GM18519 (cell line): ENCODE measurements around the gene SEZ6L.

Source experiments
- ATAC-seq: cut with Tn5 transposase; IDR thresholded peaks from one replicate; pipeline ENCODE4 v1.9.1; 2021; ENCODE audit warnings: mild to moderate bottlenecking, moderate library complexity; ENCODE audit not compliant: unreplicated experiment, low FRiP score

Gene SEZ6L

DNA sequence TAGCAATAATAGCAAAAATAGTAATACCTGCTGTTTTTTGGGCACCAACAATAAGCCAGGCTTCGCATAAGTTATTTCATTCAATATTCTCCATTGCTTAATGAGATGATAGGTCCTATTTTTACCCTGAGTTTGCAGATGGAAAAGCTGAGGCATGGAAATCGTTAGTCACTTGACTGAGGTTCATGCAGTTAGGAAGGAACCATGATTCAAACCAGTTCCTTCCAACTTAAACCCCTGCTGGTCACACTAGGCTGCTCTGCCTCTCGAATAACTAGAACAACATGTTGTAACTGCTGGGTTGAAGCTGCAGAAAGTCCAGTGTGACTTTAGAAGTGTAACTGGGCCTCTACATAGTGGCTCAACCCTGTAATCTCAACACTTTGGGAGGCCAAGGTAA, 69.3 kb downstream of the SEZ6L start:
- no peak for ATAC-seq

DNA sequence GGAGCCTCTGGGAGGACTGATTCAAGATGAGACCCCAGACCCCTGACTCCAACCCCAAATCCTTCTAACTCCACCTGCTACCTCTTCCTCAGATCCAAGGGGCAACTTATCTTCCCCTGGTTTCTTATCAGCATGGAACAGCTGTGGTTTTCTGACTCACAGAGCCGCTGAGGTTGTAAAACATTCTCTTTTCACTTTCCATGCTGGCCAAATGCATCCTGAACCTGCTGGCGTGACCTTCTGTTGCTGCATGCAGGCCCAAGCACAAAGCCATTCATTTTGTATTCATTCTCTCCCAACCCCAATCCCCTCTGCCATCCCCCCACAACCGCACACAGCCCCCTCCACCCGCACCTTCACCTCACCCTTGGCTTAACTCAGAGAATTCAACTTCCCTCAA, 70.3 kb downstream of the SEZ6L start:
- no peak for ATAC-seq

DNA sequence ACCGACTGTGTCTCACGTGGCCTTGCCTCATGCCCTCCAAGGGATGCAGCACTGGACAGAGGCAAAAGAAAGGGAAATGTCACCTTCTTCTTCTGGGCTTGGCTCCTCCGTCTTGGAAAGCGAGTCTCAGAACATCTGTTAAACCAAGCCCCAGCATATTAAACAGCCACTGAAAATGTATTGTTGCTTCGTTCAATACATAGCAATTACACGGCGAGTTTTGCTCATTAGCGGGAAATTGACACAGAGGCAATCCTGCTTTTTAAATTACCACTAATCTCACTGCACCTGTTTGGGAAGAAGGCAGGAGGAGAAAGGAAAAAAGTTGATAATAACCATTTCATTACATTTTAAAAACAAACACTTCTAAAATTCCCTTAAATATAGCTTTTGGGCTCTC, 72.1 kb downstream of the SEZ6L start:
- no peak for ATAC-seq

DNA sequence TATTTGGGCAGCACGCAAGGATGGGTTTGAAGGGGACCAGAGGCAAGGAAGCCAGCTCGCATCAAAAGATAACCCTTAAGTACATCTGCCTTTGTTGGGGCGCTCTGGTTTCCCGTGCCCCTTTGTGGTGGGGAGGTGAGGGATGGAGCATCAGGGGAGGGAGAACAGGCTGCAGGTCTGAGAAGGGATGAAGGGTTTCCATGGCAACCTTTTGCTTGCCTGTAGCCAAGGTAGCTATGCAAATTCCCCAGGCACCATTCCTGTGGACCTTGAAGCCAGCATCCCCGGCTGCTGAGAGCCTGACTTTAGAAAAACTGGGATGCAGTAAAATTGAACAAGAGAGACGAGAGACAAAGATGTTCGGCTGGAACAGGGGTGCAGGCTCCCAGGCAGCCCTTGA, 75.7 kb downstream of the SEZ6L start:
- no peak for ATAC-seq

DNA sequence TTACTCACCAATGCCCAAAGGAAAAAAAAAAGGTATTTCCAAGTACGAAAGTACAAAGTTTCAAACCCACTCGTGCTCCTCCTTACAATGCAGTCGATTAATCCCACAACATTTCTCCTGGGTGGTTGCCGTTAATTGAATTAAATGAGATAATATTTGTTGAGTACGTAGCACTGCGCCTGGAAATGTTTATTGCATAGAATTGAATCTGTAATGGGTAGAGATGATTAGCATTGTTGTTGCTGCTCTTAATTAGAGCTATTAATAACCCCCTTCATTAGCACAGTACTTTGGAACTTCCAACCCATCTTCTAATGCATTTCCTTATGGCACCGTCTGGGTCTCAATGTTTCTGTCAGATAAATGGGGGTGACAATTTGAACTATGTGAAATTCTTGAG, 77.3 kb downstream of the SEZ6L start:
- ATAC-seq: no peak

DNA sequence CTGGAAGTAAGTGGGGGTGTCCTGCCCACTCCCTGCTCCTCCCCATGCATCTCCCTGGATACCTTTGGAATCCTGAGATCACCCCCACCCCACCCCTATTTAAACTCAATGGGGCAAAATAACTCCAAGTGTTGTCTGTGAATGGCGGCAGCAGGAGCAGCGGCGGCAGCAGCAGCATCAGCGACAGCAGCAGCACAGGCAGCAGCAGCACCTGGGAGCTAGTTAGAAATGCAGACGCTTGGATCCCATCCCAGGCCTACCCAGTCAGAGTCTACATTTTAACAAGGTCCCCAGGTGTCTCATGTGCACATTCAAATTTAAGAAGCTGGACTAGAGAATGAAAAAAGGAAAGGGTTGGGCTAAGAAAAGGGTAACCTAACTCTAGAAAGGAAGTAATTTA, 82.6 kb downstream of the SEZ6L start:
- no peak for ATAC-seq

DNA sequence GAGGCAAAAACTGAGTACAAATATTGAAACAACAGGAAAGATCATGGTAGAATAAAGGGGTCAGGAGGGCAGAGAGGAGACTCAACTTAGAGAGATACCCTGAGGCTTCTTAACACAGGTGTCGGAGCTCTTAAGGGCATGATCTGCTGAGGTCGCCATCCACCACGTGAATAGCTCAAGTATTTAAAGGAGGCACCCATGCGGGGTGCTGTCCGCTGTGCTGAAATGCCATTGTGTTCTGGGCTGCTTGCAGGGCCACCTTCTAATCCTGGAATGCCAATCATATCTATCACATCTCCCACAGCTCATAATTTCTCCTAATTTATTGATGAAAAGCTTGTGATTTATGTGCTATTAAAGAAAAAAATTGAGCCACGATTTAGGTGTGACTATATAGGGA, 90.2 kb downstream of the SEZ6L start:
- no peak for ATAC-seq

DNA sequence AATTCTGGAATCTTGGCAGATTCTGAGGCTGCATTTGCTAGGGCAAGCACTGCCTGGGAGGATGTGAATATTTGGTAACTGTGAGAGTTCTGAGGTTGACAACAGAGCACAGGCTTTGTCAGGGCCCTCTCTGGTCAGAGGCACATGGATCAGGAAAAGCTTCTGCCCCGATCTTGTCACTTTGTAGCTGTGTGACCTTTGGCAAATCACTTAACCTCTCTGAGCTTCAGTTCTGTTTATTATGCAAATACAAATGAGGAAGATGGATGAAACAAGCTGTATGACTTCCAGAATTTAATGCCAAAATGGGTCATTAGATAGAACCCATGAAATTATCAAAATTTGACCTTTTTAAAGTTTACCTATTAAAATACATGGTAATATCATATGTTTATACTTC, 94.9 kb downstream of the SEZ6L start:
- no peak for ATAC-seq

DNA sequence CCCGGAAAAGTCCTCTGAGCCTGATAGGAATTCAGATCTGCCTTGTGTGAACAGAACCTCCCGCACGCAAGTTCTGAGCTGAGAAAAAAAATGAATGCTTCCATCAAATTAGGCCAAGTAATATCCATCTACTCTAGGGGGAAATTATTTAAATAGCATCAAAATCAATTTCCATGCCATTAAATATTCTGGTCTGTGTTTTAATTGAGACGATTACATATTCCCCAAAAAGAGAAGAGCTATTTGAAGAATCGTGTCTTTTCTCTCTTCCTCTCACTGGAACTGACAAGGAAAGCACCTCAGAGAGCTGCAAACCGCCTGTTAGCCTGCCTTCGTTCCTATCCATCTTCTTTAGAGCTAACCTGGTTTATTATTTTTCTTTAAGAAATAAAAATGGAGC, 96.0 kb downstream of the SEZ6L start:
- ATAC-seq: no peak

DNA sequence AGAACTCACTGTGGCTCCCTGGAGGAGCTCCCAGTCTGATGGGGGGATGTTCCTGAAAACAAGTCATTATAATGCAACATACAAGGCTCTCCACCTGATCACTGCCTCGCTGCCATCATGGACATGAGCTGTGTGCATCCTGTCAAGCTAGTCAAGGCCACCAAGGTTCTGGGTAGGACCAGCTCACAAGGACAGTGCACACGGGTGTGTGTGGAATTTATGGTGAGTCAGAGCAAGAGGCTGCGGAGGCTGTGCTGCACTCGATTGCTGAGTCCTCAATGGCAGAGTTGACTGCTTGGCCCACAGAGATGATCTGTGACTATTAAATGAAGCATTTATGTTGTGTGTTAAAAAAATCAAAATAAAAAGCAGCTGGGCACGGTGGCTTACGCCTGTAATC, 96.6 kb downstream of the SEZ6L start:
- no peak for ATAC-seq

DNA sequence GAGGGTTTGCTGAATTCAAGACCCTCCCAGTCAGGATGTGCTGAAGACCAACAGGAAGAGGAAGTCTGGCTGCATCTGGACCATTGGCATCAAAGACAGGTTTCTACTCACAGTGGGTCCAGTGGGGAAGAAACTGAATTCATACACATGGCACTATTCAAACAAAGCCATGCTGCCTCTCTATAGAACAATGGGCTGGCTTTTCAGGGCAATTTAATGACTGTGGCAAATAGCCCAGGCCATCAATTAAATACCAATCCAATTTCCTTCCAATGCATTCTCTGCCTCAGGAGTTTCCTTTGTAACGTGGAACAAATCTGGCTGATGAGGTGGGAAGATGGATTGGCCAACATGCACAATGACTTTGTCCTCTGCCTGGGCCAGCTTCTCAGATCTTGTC, 98.6 kb downstream of the SEZ6L start:
- no peak for ATAC-seq

DNA sequence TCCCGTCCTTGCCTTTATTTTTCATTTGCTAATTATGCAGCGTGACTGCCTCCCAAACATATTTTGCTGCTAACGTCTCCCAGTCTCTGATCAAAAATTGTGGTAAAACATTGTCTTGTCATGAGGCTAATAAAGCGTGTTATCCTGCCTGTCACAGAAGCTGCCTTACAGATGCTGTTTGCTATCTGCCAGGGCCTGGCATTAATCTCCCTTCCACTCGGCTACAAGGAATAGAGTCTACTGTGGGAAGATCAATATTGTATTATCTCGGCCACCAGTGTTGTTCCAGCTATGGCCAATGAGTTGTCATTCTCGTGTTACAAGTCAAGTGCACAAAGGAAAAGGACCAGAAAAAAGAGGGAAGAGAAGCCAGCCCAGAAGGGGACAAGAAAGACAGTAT, 100.3 kb downstream of the SEZ6L start:
- ATAC-seq: no peak

DNA sequence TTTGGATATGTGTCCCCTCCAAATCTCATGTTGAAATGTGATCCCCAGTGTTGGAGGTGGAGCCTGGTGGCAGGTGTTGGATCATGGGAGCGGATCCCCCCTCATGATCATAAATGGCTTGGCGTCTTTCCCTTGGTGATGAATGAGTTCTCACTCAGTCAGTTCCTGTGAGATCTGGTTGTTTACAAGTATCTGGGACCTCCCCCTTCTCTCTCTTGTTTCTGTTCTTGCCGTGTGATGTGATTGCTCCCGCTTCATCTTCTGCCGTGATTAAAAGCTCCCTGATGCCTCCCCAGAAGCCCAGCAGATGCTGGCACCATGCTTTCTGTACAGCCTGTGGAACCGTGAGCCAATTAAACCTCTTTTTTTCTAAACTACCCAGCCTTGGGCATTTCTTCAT, 102.2 kb downstream of the SEZ6L start:
- no peak for ATAC-seq

DNA sequence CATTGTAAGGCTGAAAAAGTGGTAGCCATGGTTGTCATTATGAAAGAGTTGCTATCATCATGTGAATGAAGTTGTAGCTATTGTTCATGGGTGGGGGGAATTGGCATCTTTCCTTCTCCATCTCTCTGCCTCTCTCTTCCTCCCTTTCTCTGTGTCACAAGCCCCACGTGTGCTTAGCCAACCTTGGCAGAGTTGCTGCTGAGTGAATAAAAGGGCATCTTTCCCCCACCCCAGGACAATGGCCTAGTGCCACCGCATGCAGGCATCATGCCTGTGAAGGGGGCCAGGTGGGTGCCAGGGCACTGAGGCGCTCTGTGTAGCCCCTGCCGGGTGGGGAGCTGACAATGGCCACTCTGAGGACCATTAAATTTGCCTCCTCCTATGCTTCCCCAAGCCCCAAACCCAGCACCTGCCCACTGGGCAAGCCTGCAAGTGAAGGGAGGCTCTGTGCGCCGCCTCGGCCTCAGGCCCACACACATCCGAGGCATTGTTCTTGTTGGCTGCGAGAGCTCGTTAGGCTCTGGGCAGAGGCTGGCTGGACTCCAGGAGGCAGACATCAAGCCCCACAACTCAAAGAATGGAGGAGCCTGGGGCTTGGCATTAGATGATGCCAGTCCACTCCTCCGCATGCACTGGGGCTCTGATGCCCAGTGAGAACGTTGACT, 103.9 kb downstream of the SEZ6L start:
- no peak for ATAC-seq

DNA sequence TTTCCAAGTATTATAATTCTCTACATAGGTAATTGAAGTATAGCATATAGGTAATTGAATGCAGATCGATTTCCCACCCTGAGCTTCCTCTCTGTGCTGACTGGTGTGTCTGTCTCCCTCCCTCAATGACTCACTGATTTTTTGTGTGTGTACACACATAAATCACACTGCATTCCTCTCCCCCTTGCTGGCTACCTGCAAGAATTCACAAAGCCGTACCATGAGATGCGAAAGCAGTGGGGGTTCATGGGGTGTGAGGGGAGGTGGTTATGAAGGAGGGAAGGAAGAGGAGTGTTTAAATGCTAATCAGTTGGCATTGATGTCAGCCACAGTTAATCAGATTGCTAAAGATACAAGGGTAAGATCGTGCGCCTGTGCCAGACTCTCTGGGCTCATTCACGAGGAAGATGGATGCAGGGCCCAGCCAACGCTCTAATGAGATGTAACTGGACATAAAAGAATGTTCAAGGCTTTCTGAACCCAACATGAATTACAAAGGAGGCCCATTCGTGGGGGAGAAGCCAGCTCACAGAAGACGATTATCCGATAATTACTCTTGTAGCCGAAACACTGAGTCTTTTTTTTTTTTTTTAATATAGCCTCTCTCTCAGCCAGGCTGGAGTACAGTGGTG, 107.4 kb downstream of the SEZ6L start:
- no peak for ATAC-seq

DNA sequence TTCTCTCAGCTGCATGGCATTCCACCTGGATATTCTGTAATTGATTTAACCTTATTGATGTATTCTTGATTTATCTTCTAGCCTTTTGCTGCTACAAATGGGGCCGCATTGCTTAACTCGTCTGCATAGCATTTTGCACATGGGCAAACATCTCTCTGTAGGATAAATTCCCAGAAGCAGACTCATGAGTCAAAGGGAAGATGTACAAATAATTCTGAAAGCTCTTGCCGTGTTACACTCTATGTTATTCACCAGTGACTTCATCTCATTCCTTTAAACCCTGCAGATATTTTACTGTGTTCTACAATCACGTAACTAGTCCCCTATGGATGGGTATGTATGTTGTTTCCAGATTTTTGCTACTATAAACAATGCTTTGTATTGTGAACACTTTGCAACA, 112.7 kb downstream of the SEZ6L start:
- no peak for ATAC-seq

DNA sequence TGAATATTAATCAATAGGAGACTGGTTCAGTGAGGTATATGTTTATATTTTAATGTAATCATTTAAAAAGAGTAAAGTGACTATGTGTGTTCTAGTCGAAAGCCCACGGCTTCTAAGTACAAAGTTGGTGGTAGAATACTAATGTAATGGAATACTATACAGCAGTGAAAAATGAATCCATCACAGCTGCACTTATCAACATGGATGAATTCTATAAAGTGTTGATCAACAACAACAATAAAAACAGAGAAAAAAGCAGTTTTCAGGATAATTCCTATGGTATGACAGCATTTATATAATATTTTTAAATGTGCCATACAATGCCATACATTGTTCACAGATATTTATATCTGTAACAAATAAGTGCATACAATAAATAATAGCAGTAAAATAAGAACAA, 114.1 kb downstream of the SEZ6L start:
- no peak for ATAC-seq

DNA sequence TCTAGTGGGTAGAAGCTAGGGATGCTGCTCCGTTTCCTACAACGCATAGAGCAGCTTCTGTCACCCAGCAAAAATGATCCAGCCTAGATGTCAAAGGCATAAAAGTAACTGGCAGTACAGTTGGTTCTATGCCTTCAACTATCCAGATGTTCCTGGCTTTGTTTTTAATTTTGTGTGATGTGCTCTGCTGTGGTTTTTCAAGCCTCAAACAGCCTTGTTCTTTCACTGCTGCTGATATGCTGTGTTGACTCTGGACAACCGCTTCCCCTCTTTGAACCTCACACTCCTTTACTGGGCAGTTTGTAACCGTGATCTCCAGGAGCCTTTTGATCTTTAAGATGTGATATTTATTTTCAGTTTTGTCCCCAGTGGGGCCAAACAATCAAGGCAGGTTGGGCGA, 116.4 kb downstream of the SEZ6L start:
- no peak for ATAC-seq

DNA sequence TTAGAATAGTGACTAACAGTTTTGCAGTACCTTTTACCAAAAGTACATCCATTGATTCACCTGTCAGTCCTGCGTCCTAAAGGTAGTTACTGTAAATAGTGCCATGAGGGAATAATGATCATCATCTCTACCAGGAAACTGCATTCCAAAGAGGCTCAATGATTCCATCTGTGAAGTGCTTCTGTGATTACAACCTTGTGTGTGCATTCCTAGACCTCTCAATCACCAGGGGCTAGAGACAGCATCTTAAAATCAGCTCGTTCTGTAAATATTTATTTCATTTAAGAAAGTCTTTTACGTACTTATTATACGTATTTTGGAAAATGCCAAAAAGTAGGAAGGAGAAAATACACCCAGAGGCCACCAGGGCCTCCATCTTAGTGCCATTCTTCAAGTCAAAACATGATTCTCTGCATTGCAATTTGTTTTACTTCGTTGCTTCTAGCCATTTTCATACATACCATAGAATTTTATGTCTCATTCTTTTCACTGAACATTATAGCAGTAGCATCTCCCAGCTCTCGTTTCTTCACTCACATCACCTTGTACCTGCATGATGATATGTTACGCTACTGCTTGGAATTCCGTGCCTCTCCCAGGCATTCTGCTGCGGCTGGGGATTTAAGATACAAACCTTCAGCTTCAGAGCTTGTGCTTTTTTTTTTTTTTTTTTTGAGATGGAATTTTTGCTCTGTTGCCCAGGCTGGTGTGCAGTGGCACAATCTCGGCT, 117.0 kb downstream of the SEZ6L start:
- ATAC-seq: no peak

DNA sequence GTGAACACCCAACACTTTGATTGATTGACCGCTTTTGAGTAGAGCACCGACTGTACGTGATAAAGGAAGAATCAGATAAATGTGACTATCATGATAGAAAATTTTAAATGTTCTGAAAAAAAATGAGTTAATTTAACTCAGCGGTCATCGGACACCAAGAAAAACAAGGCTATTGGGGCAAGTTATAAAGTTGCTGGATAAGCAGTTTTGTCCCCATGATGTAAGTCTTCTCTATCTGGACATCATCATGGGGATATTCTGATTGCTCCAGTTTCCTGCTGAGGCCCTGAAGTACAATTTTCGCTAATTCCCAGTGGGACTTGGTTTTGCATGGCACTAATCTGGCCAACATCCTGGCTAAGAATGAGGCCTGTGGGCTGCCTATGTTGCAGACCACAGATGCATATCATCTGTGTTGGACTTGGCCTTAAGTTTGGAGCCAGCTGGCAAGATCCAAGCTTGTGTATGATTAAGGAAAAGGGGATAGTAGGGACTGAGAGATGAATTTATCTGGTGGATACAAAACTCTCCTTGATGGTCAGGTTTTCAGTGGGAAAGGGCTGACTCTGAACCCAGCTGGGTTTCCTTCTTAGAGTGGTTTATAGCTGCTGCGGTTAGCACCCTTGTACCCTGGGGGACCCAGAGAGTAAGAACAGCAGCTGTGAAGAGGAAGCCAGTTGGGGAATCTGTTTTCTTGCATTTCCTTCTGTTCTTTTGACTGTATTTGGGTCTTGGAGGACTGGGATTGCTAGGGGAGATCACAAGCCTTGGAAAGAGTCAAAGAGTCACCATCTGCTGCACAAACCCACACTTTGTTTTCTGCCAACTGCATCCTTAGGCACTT, 118.3 kb downstream of the SEZ6L start:
- ATAC-seq: no peak

DNA sequence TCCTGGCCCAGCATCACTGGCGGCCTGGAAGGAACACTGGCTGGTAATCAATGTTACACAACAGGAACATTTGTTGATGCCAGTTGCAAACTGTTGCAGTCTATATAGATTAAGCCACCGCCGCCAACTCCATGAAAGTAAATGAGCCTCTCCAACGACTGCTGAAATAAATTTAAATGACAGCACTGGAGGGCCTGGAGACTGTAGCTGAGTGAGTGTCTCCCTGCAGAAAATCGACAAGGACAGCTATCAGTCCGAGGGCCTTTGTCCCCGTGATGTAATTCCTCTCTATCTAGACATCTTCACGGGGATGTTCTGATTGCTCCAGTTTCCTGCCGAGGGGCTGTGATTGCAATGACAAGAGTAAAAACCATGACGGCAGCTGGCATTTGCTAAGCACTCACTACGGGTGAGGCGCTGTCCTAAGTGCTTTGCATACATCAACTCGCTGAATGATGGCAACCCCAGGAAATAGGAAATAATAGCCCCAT, 120.4 kb downstream of the SEZ6L start:
- ATAC-seq: no peak
